CD4-positive, alpha-beta T cell treated with Interferon gamma for 1 hour (primary cell): ENCODE results near the gene CIB4.
A peak's percentile ranks its signal among the peaks of the same experiment; 100 is the strongest.
"Not testable (repeated sequence)": the region's sequence is repeated elsewhere in the genome, so short reads cannot be mapped to it uniquely, and the experiment has no call there.

Experiments used
- DNase-seq: peaks from one replicate; pipeline ENCODE4 v3.0.0-alpha.2; 2020

Gene CIB4

GRCh38 chr2:26580151-26580550 is 61.0 kb downstream of the CIB4 start:
- DNase-seq: no peak

- no peak for DNase-seq
Observed at GRCh38 chr2:26579723-26580040, 61.5 kb downstream of the CIB4 start.

GRCh38 chr2:26579025-26579722 is 62.0 kb downstream of the CIB4 start:
- no peak for DNase-seq

GRCh38 chr2:26578581-26578980 is 62.6 kb downstream of the CIB4 start:
- DNase-seq: no peak

GRCh38 chr2:26578113-26578458 is 63.1 kb downstream of the CIB4 start:
- DNase-seq: no peak

- peak; percentile 24 for DNase-seq
Observed at GRCh38 chr2:26577442-26578112, 63.6 kb downstream of the CIB4 start.

- DNase-seq: no peak
Observed at GRCh38 chr2:26576565-26577441, 64.4 kb downstream of the CIB4 start.

- DNase-seq: no peak
Observed at GRCh38 chr2:26575836-26576564, 65.2 kb downstream of the CIB4 start.

GRCh38 chr2:26574900-26575560 is 66.1 kb downstream of the CIB4 start:
- no peak for DNase-seq

- no peak for DNase-seq
Observed at GRCh38 chr2:26574066-26574899, 66.9 kb downstream of the CIB4 start.

- no peak for DNase-seq
Observed at GRCh38 chr2:26573241-26573925, 67.8 kb downstream of the CIB4 start.

- DNase-seq: no peak
Observed at GRCh38 chr2:26572591-26572990, 68.6 kb downstream of the CIB4 start.

- DNase-seq: no peak
Observed at GRCh38 chr2:26571316-26571715, 69.8 kb downstream of the CIB4 start.

- DNase-seq: no peak
Observed at GRCh38 chr2:26570083-26570430, 71.1 kb downstream of the CIB4 start.

- DNase-seq: no peak
Observed at GRCh38 chr2:26569216-26570082, 71.7 kb downstream of the CIB4 start.

- DNase-seq: no peak
Observed at GRCh38 chr2:26568076-26568890, 72.9 kb downstream of the CIB4 start.

GRCh38 chr2:26567534-26567933 is 73.6 kb downstream of the CIB4 start:
- DNase-seq: no peak

GRCh38 chr2:26566731-26567130 is 74.4 kb downstream of the CIB4 start:
- DNase-seq: not testable (repeated sequence)

- no peak for DNase-seq
Observed at GRCh38 chr2:26566081-26566375, 75.1 kb downstream of the CIB4 start.
